GM12878 (cell line): ENCODE measurements around the gene CCDC97. TPM values are rescaled to one million over a fixed set of nuclear protein-coding genes. Genes with fewer than 3 reads are reported as not detected.
A peak's percentile ranks its signal among the peaks of the same experiment; 100 is the strongest.

ENCODE experiments used
- ATAC-seq: fragments of 200-7000 bp; cut with Tn5 transposase; 3 replicates; pipeline ENCODE4 v1.9.1; 2020; ENCODE audit warnings: mild to moderate bottlenecking, moderate library complexity
- BruUV-seq: library from RNA; stranded (reverse); fragments of 400-500 nt; replicated peaks from 2 replicates; lab custom pipeline; 2021; lab: Mats Ljungman, UMichigan
- CTCF ChIA-PET: fragments of 300-600 bp; sonication (Branson Sonifier 250); formaldehyde crosslinking; extraction: SDS; loops from one replicate; lab custom pipeline; 2021; ENCODE audit warnings: inconsistent platforms; lab: Yijun Ruan, JAX
- POLR2A ChIA-PET: fragments of 350-600 bp; formaldehyde crosslinking; extraction: SDS; loops from one replicate; lab custom pipeline; 2021; ENCODE audit warnings: inconsistent platforms; lab: Charles Lee
- RAD21 ChIA-PET: fragments of 300-600 bp; sonication (Branson Sonifier 250); formaldehyde crosslinking; loops from one replicate; lab custom pipeline; 2023; ENCODE audit warnings: antibody characterized with exemption; ENCODE audit not compliant: unreplicated experiment; lab: Charles Lee
- SMC1A ChIA-PET: fragments of 300-600 bp; sonication (Branson Sonifier 250); formaldehyde crosslinking; loops from one replicate; lab custom pipeline; 2023; ENCODE audit not compliant: unreplicated experiment, uncharacterized antibody; lab: Charles Lee
- DNase-seq: peaks from one replicate; pipeline ENCODE4 v3.0.0-alpha.2; 2011; ENCODE audit warnings: low read depth, low spot score
- FAIRE-seq: peaks from 3 replicates; lab custom pipeline; 2011; peaks lifted over from hg19 to GRCh38; lab: Jason Lieb, UNC
- H2AFZ ChIP-seq: 2 replicates; pipeline ENCODE4 v1.6.0; 2011; ENCODE audit warnings: low read depth, low read length, control low read depth; ENCODE audit not compliant: control insufficient read depth
- H3K27ac ChIP-seq: 2 replicates; pipeline ENCODE4 v1.5.1; 2011; ENCODE audit warnings: control low read depth; ENCODE audit not compliant: control insufficient read depth, insufficient read depth
- H3K27me3 ChIP-seq, 2 experiments: replicated peaks in 1 of 2; 2 replicates each; pipeline versions ENCODE4 v1.6.0 to v1.6.1; 2011; ENCODE audit warnings: low read length in 1 of 2; ENCODE audit not compliant: control insufficient read depth in 2 of 2, insufficient read depth in 2 of 2
- H3K36me3 ChIP-seq, 2 experiments: 2 replicates each; pipeline ENCODE4 v1.5.1; 2011; ENCODE audit warnings: low read length in 1 of 2; ENCODE audit not compliant: control insufficient read depth in 2 of 2, insufficient read depth in 2 of 2
- H3K4me1 ChIP-seq: 2 replicates; pipeline ENCODE4 v1.6.1; 2011; ENCODE audit warnings: mild to moderate bottlenecking, low read length, moderate library complexity, mixed read lengths; ENCODE audit not compliant: control insufficient read depth, insufficient read depth
- H3K4me2 ChIP-seq: 2 replicates; pipeline ENCODE4 v1.6.0; 2011; ENCODE audit warnings: control low read depth; ENCODE audit not compliant: control insufficient read depth, insufficient read depth
- H3K4me3 ChIP-seq: fragments of 200-600 bp; sonication (generic); 2 replicates; pipeline ENCODE4 v1.5.1; 2016
- H3K79me2 ChIP-seq: 2 replicates; pipeline ENCODE4 v1.6.0; 2011; ENCODE audit warnings: low read length; ENCODE audit not compliant: control insufficient read depth, insufficient read depth
- H3K9ac ChIP-seq: 2 replicates; pipeline ENCODE4 v1.8.0; 2011; ENCODE audit warnings: low read length, control low read depth, mixed read lengths; ENCODE audit not compliant: control insufficient read depth, insufficient read depth
- H3K9me3 ChIP-seq: replicated peaks from 3 replicates; pipeline ENCODE4 v1.5.1; 2011; ENCODE audit warnings: mild to moderate bottlenecking, low read length; ENCODE audit not compliant: control insufficient read depth, insufficient read depth
- H4K20me1 ChIP-seq: 2 replicates; pipeline ENCODE4 v1.6.0; 2011; ENCODE audit not compliant: control insufficient read depth, insufficient read depth
- CBX3 ChIP-seq: fragments of 200-600 bp; sonication (generic); IDR thresholded peaks from 2 replicates; pipeline ENCODE4 v1.6.1; 2016; ENCODE audit warnings: low read depth, borderline replicate concordance
- DPF2 ChIP-seq: fragments of 450-650 bp; IDR thresholded peaks from 2 replicates; pipeline ENCODE4 v1.6.1; 2017; ENCODE audit warnings: mild to moderate bottlenecking
- POLR2A ChIP-seq: IDR thresholded peaks from 2 replicates; pipeline ENCODE4 v1.6.1; 2011; ENCODE audit warnings: low read depth, mild to moderate bottlenecking, low read length
- YBX1 ChIP-seq: fragments of 450-650 bp; IDR thresholded peaks from 2 replicates; pipeline ENCODE4 v1.6.1; 2016; ENCODE audit warnings: antibody characterized with exemption
- WGBS: methylation state at CpG from one replicate; pipeline ENCODE4 v1.1.6; 2016; ENCODE audit warnings: low lambda C conversion rate; ENCODE audit not compliant: insufficient replicate concordance, insufficient coverage; ENCODE audit errors: missing lambda C conversion rate; 5-methylcytosine and 5-hydroxymethylcytosine counted together
- in situ Hi-C: fragments of 300-500 bp; cut with MboI; formaldehyde crosslinking; loops from 9 replicates; pipeline ENCODE4 v1.14.3; 2018; ENCODE audit warnings: mixed read lengths
- intact Hi-C: fragments of 100-400 bp; cut with micrococcal nuclease; formaldehyde crosslinking; loops from one replicate; pipeline ENCODE4 v1.14.2; 2022; ENCODE audit not compliant: unreplicated experiment
- polyA plus RNA-seq, 11 experiments: library from polyadenylated mRNA; depleted of rRNA in 4 of 11; unstranded in 6 of 11; stranded (reverse) in 5 of 11; fragments of >200 nt; fragmentation: Nextera tagmentation in 4 of 11; fragmentation: Illumina TruSeq in 1 of 11; extraction: Ambion mirVana in 4 of 11; extraction: Trizol in 1 of 11; gene quantifications; 1 replicate in 1 of 11; 2 replicates in 10 of 11; pipeline versions ENCODE4 v1.2.1 to v1.2.3, GENCODE V29; 2011 to 2016; ENCODE audit warnings: inconsistent platforms in 2 of 11, missing spikeins in 2 of 11, low read depth in 1 of 11
- total RNA-seq, 4 experiments: library from RNA; depleted of rRNA in 3 of 4; stranded (reverse); fragments of >200 nt in 3 of 4; fragmentation: Illumina TruSeq in 1 of 4; extraction: Trizol in 1 of 4; gene quantifications; 2 replicates each; pipeline versions ENCODE4 v1.2.1 to v1.2.3, GENCODE V29; 2013 to 2021

Gene CCDC97
- total and polyA plus RNA-seq, 10 of the 15 experiments (the other 5 are each of a cell fraction or from before 2014, with no cell fraction given) = 1.8 to 34.1 (median 18.8) TPM

- Histone ChIP-seq H3K9ac (no peak overlapping the region), H2AFZ (no peak overlapping the region), H3K27ac (no peak overlapping the region), H4K20me1 (no peaks in the 10 kb centered on the region), H3K9me3 (no peaks in the 10 kb centered on the region), H3K4me1 (peaks cover under 1% of the 10 kb centered on the region; the same call in 1 of the 2 replicates), H3K79me2 (no peaks in the 10 kb centered on the region; the same call in 1 of the 2 replicates), H3K36me3 (peaks cover 16 to 40% of the 10 kb centered on the region in 2 experiments), H3K27me3 (no peaks in the 10 kb centered on the region), H3K4me2 (no peak overlapping the region), H3K4me3 (no peak overlapping the region)
- intact Hi-C loops = no loop called here
- 62% methylated on average over 4 of the region's 4 CpGs for WGBS
- ChIA-PET RAD21 (no interaction called here), POLR2A (no interaction called here), CTCF (no interaction called here), SMC1A (no interaction called here)
- in situ Hi-C loops = no loop called here
- no peak for FAIRE-seq
- ATAC-seq = no peak
- no TSS peak for BruUV-seq
- DNase-seq = no peak
- TF ChIP-seq POLR2A (no peak), DPF2 (no peak), CBX3 (no peak)
These were observed 10.6 kb downstream of the CCDC97 start for GRCh38 chr19:41320568-41320967.

- Histone ChIP-seq H3K27ac (no peak overlapping the region), H3K4me3 (no peak overlapping the region), H3K4me2 (no peak overlapping the region), H3K36me3 (peaks cover 16 to 39% of the 10 kb centered on the region in 2 experiments), H3K27me3 (no peaks in the 10 kb centered on the region), H4K20me1 (no peaks in the 10 kb centered on the region), H2AFZ (no peak overlapping the region), H3K9ac (no peak overlapping the region), H3K79me2 (no peaks in the 10 kb centered on the region; the same call in 1 of the 2 replicates), H3K9me3 (no peaks in the 10 kb centered on the region), H3K4me1 (peaks cover 6% of the 10 kb centered on the region)
- in situ Hi-C loops = no loop called here
- RAD21 ChIA-PET = no interaction called here
- WGBS = 84% methylated on average over 7 of the region's 7 CpGs
- TF ChIP-seq YBX1 (no peak), POLR2A (peak; percentile 73)
- POLR2A ChIA-PET = no interaction called here
- intact Hi-C loops = no loop called here
- FAIRE-seq (no peak), DNase-seq (no peak), ATAC-seq (no peak)
- BruUV-seq = no TSS peak
- SMC1A ChIA-PET = interaction anchor here (1.2 kb wide), 1 partner anchor 15 kb away, joined by 3 read pairs; no protein-coding TSS in a partner anchor
- CTCF ChIA-PET = interaction anchor here (0.6 to 1.3 kb wide), 2 partner anchors 59 to 74 kb away, joined by 3 read pairs; no protein-coding TSS in a partner anchor
These were observed 11.2 kb downstream of the CCDC97 start for GRCh38 chr19:41321204-41321599.
